ENCODE measurements around the gene FAM98C. TPM values are rescaled to one million over a fixed set of nuclear protein-coding genes. Genes with fewer than 3 reads are reported as not detected.
"Not testable (repeated sequence)": the region's sequence is repeated elsewhere in the genome, so short reads cannot be mapped to it uniquely, and the experiment has no call there.

Gene FAM98C
- 10 to 100 TPM in 2 of 10 donors, 1 to 10 TPM in 8; 5.6 to 11.1 (median 8.6) TPM for polyA plus RNA-seq (ENCODE audit: insufficient read length in 10 of 10)
- long read RNA-seq, donor 1, partial matches to known transcripts = 0 of 3 reads
- long read RNA-seq, donor 1, other reads (novel, unspliced or antisense) = 0 of 3 reads
- long read RNA-seq, donor 2, partial matches to known transcripts = 0 of 2 reads
- long read RNA-seq, donor 2, other reads (novel, unspliced or antisense) = 0 of 2 reads
- long read RNA-seq, donor 3 = 0 reads
- long read RNA-seq, donor 4 = 0 reads
- long read RNA-seq, donor 5, partial matches to known transcripts = 0 of 3 reads
- long read RNA-seq, donor 5, other reads (novel, unspliced or antisense) = 0 of 3 reads
- long read RNA-seq, donor 6, partial matches to known transcripts = 0 of 1 reads
- long read RNA-seq, donor 6, other reads (novel, unspliced or antisense) = 0 of 1 reads
- long read RNA-seq, donor 7 = 0 reads
- long read RNA-seq, donor 8, full-length matches to known transcripts = 2 of 2 reads
- long read RNA-seq, donor 8, partial matches to known transcripts = 0 of 2 reads
- long read RNA-seq, donor 8, other reads (novel, unspliced or antisense) = 0 of 2 reads
- long read RNA-seq, donor 9 = 0 reads

DNA sequence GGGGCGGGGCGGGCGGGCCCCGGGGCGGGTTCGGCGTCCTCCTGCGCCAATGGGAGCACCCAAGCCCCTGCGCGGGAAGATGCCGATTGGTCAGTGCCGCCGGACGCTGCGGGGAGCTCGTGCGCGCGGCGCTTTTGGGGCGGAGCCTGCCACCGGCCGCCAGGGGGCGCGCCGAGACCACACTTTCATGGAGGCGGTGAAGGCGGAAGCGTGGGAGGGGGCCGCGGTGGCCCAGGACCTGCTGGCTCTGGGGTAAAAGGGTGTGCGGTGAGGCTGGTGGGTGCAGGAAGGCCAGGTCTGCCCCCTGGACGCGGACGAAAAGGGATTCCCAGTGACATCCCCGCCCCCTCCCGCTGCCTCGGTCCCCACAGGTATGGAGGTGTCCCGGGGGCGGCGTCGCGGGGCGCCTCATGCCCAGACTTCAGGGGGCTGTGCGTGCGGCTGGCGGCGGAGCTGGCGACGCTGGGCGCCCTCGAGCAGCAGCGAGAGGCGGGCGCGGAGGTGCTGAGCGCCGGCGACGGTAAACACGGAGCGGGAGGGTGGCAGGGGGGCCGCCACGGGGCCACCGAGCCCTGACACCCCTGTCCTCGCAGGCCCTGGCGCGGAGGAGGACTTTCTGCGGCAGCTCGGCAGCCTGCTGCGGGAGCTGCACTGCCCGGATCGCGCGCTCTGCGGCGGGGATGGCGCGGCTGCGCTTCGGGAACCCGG is at the start of gene FAM98C:
Gene FAM98C, plus strand, starts transcription at position 127 of the 708 bp plus-strand sequence. Its CDS starts 61 bp downstream, at position 188.
- DNase-seq = peak; percentile 97 to 99 (median 99)

DNA sequence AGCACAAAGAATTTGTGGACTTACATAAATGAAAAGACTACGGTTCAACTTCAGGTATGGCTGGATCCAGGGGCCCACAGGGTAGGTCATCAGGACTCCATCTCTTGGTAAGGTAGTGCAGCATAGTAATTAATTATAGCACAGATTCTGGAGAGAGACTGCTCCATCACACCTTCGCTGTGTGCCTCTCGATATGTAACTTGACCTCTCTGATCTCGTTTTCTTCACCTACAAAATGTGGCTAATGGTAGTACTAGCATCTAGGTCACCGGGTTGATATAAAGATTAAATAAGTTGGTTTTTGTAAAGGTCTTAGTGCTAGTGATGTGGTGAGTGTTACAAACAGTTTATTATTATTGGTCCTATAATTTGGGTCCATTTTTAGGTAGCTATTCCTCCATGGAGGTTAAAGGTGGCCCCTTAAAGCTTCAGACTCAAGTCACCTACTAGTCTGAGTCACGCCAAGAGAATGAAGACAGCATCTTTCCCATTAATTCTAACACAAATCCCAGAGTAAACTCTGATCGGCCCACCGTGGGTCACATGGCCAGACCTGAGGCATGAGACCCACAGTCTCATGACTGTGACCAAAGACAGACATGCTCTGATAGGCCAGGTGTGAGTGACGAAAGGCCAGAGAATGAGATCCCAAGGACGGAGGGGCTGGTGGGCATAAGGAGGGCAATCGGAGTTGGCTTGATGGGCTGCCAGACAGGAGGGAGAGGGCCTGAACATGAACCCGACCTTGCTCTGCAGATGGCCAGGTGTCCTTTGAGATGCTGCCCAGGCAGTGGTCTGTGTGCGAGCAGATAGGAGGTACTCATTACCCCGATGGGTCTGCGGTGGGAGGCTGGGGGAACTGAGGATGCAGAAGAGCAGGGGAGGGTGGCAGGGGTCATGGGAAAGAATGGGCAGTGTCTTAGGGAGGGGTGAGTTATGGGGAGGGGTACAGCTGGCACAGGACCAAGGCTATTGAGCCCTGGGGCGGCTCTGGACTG is 46.9 kb upstream of the FAM98C start:
- DNase-seq = no peak

DNA sequence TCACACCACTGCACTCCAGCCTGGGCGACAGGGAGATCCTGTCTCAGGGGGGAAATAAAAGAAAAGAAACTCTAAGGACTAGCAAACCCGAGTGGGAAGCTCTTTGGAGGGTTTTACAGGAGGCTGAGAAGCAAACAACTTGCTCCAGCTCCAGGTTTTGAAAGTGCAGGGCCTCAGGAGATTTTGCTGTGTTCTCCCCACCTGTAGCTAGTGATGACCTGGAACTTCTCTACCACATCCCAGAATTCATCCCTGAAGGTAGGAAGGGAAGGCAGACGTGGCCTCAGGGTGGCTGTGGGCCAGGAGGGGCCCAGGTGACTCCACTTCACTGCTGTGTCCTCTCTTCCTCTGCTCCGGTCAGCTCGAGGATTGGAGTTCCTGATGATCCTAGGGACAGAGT is 44.8 kb upstream of the FAM98C start:
- no peak for DNase-seq

DNA sequence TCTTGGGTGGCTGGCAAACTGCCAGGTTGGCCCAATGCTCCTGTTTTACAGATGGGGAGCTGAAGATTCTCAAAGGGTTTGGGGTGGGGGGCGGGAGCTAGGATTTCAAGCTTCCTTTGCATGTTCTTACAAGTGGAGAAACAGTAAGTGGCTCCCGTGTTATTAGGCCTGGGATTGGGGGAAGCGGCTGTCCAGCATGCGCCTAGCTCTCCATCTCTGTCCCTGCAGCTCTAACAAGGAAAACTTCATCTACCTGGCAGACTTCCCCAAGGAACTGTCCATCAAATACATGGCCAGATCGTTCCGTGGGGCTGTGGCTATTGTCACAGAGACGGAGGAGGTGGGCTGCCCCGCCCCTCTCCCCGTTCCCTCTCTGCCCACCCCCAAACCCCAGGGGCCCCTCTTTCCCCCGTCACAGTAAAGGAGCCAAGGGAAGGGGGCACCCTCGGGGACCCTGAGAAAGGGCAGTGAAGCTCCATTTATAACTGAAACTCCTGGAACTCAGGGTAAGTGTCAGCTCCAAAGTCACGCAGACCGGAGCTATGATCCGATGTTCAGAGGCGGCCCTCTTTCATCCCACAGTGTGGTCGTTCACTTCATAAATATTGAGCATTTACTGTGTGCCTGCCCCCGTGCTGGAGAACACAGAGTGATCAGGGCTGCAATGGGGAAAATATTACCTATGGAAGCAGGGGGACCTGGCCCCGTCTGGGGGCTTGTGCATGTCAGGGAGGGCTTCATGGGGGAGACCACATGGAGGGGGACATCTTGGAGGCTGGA is 43.5 kb upstream of the FAM98C start:
- DNase-seq = no peak

DNA sequence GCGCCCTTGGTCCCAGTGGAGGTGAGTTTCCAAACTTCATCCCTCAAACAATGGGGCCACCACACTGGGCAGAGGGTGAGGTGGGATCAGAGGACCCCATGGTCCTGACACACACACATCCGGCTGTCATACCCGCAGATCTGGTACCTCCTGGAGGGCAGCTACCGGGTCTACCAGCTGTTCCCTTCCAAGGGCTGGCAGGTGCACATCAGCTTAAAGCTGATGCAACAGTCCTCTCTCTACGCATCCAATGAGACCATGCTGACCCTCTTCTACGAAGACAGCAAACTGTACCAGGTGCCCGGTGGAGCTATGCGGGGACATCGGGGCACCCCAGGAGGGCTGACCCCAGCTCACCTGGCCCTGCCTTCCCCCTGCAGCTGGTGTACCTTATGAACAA is 42.5 kb upstream of the FAM98C start:
- DNase-seq = no peak

DNA sequence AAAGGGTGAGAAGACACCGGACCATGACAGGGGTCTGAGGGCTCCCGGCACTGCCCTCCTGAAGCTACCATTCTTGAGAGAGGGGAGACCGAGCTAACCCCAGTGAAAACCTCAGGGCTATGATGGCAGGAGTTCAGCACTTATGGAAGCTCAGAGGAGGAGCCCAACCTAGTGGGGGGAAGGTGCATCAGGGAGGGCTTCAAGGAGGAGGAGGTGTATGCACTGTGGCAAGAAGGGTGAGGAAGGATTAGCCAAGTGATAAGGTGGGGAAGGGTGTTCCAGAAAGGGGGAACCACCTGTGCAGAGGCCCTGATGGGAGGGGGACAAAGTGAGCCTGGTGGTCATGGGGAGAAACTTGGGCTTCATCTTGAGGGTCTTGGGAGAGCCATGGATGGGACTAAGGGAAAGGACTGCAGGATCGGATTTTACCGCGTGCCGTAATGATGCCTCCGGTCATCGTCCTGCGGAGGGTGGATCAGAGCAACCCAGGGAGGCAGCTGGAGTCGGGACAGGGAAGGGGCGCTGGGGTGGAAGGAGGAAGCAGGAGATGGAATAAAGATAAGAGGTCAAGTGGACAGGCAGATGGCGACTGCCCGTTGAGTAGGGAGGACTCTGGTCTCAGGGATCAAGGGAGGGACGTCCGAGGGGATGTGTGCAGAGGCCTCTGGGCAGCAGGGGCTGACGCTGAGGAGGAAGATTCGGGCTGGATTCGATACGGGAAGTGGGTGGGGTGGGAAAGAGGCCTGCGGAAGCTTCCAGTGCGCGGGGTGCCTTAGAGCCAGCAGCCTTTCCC is 41.9 kb upstream of the FAM98C start:
- DNase-seq = no peak

DNA sequence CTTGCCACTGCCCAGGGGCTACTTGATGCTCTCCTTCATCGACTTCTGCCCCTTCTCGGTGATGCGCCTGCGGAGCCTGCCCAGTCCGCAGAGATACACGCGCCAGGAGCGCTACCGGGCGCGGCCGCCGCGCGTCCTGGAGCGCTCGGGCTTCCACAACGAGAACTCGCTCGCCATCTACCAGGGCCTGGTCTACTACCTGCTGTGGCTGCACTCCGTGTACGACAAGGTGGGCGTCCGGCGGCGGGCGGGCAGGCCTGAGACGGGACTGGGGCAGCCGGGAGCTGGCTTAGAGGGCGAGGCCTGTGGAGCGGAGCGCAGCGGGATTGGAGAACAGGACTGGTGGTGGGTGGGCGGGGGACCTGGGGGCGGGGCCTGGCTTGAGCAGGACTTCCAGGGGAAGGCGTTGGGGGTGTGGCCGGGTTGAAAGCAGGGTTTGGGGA is 41.2 kb upstream of the FAM98C start:
- peak; percentile 44 to 87 (median 65) for DNase-seq

DNA sequence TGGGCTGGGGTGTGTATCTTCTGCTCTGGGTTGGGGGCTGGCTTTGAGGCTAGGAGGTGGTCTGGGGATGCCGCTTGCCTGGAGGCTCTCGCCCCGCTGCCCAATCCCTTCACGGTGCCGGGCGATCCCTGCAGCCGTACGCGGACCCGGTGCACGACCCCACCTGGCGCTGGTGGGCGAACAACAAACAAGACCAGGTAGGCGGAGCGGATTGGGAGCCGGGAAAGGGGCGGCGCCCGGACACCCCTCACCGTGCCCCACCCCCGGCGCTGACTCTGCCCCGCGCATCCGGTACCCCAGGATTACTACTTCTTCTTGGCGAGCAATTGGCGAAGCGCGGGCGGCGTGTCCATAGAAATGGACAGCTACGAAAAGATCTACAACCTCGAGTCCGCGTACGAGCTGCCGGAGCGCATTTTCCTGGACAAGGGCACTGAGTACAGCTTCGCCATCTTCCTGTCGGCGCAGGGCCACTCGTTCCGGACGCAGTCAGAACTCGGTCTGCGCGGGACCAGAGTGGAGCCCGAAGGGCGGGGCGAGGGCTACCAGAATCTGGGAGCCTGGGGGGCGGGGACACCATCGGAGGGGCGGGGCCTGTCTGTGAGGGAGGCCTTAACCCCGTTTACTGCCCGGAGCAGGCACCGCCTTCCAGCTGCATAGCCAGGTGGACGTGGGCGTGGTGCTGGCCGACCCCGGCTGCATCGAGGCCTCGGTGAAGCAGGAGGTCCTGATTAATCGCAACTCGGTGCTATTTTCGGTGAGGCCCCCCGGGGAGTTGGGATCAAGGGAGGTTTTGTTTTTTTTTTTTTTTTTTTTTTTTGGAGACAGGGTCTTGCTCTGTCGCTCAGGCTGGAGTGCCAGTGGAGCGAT is 40.6 kb upstream of the FAM98C start:
- DNase-seq = peak in 2 of 3 donors; percentile 35 to 62

DNA sequence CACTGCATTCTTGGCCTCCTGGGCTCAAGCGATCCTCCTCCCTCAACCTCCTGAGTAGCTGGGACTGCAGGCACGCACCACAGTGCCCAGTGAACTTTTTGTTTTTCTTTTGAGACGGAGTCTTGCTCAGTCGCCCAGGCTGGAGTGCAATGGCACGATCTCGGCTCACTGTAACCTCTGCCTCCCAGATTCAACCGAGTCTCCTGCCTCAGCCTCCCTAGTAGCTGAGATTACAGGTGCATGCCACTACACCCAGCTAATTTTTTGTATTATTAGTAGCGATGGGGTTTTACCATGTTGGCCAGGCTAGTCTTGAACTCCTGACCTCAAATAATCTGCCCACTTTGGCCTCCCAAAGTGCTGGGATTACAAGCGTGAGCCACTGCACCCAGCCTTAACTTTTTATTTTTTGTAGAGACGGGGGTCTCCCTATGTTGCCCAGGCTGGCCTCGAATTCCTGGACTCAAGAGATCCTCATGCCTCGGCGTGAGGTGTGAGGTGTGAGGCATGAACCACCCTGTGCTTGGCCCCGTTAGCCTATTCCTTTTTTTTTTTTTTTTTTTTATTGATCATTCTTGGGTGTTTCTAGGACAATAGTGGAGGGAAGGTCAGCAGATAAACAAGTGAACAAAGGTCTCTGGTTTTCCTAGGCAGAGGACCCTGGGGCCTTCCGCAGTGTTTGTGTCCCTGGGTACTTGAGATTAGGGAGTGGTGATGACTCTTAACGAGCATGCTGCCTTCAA is 39.8 kb upstream of the FAM98C start:
- DNase-seq = not testable (repeated sequence)

DNA sequence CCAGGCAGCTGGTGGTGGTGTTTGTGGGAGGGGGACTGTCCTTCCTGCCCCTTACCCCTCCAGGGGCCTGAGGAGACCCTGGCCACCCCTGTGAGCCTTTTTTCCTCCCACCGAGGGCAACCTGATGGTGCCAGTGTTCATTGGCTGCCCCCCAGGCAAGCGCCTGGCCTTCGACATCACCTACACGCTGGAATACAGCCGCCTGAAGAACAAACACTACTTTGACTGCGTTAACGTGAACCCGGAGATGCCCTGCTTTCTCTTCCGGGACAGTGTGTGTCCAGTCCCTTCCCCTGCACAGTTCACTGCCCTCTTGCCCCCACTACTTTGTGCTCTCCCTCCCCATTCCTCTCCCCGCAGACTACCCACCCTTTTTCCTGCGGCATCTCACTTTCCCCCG is 35.9 kb upstream of the FAM98C start:
- DNase-seq = no peak

DNA sequence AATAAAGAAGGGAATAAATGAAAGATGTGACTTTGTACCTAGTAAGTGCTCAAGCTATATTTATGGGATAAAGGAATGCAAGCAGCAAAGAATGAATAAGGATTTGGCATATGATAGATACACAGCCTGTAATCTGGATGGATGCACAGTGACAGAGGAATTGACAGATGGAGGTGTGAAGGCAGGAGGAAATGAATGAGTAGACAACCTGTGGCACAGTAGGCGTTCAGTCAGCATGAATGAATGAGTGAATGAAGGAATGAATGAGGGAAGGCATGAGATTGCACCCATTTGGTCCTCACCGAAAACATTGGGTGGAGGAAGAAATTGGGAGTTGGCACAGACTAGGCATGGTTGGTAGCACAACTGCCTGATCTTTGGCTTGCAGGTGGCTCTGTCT is 33.3 kb upstream of the FAM98C start:
- no peak for DNase-seq

DNA sequence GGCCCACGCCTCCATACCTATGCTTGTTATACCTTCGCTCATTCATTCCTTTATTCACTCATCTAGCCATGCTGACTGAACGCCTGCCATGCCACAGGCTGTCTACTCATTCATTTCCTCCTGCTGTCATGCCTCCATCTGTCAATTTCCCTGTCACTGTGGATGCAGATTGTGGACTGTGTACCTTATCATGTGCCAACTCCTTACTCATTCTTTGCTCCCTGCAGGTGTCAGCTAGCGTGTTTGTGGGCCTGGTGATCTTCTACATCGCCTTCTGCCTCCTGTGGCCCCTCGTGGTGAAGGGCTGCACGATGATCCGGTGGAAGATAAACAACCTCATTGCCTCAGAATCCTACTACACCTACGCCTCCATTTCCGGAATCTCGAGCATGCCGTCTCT is 32.6 kb upstream of the FAM98C start:
- DNase-seq = no peak

DNA sequence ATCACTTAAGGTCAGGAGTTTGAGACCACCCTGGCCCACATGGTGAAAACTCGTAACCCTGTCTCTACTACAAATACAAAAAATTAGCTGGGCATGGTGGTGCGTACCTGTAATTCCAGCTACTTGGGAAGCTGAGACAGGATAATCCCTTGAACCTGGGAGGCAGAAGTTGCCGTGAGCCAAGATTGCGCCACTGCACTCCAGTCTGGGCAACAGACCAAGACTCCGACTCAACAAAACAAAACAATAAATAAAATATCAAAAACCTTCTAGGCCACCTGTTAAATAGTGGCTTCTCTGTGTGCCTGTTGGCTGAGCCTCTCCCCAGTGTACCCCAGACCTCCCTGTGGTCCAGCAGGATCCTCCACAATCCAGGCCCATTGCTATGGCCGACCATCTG is 31.8 kb upstream of the FAM98C start:
- no peak for DNase-seq

DNA sequence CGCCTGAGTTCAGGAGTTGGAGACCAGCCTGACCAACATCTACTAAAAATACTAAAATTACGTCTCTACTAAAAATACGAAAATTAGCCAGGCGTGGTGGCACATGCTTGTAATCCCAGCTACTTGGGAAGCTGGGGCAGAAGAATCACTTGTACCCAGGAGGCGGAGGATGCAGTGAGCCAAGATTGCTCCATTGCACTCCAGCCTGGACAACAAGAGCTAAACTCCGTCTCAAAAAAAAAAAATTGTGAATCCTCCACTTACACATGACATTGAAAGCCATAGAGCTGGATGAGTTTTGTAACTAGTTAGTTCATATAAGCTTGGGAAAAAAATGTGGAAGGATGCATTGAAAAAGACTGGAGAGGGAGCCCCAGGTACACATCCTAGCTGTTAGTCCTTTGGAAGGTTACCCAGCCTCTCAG is 29.0 kb upstream of the FAM98C start:
- no peak for DNase-seq

DNA sequence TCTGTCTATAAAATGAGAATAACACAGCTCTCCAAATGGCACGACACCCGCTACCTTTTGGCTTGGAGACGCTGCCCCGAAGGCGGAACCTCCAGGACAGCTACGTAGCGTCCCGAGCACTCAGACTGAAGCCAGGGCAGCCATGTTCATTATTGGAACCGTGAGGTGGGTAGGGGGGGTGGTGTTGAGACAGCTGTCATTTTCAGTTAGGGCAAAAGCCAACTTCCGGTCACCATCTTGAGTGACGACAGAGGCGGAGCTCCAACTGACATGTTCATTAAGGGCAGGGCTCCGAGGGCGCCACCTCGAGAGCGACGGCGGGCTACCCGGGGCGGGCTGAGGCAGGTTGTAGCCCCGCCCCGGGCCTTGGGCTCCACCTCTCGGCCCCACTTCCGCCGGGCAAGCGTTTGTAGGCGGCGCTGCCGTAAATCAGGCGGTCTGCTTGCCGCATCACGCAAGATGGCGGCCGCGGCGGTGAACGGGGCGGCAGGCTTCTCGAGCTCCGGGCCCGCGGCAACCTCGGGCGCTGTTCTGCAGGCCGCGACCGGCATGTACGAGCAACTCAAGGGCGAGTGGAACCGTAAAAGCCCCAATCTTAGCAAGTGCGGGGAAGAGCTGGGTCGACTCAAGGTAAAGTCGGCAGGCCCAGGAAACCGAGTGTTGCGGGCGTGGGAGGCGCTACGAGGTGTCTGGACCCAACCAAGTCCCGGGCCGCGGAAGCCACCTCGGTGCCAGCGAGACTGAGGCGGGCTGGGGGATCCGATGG is 28.4 kb upstream of the FAM98C start, which contains the start of gene PSMD8:
Gene PSMD8, plus strand, starts transcription at position 240 of the 766 bp plus-strand sequence. Its CDS starts 31 bp downstream, at position 271.
- peak; percentile 99 for DNase-seq

DNA sequence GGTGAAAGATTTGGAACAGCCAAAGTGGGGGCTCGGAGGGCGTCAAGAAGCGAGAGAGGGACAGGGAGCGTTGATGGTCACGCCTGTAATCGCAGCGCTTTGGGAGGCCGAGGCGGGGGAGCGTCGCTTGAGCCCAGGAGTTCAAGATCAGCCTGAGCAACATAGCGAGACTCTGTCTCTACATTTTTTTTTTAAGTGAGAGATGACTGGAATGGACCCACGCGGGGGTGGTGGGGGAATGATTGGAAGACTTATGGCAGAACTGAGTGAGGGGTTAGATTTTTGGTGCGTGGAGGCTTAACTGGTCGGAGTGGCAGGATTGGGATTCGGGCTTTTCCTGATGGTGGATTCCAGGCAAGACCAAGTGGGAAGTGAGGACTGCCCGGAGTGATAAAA is 27.8 kb upstream of the FAM98C start:
- no peak for DNase-seq

DNA sequence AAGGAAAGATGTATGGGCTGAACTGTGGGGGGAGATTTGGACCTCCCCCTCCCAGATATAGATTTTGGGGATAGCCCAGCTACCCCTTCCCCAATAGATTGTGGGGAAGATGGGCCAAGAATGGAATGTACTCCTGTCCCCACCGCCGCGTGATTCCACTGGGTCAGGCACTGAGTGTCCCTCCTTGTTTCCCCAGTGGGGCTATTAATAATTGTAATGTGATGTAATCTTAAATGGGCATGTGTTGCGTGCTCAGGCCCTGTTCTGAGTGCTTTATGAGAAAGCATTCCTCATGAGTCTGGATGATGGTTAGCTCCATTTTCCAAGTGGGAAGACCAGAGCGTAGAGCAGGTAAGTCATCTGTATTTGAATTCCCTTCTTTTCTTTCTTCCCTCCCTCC is 27.1 kb upstream of the FAM98C start:
- DNase-seq = no peak

All from muscle of back (tissue), 13 donors.